GM12878 (cell line): ENCODE results near the gene ARAP1.

Source experiments
- CREB1 ChIP-seq: IDR thresholded peaks from 2 replicates; pipeline ENCODE4 v1.6.1; 2012; ENCODE audit warnings: low read depth, mild to moderate bottlenecking, inconsistent platforms
- TF ChIP-seq, protein P1 (sequence below), 3 experiments: IDR thresholded peaks in 2 of 3; conservative IDR thresholded peaks in 1 of 3; 2 replicates each; pipeline ENCODE4 v1.5.1; 2011; ENCODE audit warnings: low read depth in 3 of 3, low read length in 3 of 3, mild to moderate bottlenecking in 3 of 3, control low read depth in 2 of 3, moderate library complexity in 2 of 3, inconsistent platforms in 1 of 3, mixed read lengths in 1 of 3; ENCODE audit not compliant: control insufficient read depth in 2 of 3, insufficient read depth in 1 of 3; ENCODE audit errors: extremely low read depth in 1 of 3

DNA sequence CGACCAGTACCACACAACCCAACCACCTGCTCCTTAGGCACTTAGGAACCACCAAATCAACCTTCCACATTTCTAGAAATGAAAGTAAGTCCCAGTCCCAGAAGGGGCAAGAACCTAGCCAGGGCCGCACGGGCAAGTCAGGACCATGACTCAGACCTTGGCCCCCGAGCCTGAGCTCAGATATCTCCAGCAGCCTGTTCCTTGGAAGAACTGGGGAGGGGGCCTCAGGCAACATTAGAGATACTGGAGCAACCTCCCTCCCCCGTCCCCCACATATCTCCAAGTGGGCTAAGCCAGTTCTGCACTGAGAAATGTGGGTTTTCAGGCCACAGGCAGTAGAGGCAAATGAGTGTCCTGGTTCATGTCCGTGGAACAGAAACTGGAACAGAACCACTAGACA, 7.7 kb downstream of the ARAP1 start:
- TF ChIP-seq, protein P1, sequence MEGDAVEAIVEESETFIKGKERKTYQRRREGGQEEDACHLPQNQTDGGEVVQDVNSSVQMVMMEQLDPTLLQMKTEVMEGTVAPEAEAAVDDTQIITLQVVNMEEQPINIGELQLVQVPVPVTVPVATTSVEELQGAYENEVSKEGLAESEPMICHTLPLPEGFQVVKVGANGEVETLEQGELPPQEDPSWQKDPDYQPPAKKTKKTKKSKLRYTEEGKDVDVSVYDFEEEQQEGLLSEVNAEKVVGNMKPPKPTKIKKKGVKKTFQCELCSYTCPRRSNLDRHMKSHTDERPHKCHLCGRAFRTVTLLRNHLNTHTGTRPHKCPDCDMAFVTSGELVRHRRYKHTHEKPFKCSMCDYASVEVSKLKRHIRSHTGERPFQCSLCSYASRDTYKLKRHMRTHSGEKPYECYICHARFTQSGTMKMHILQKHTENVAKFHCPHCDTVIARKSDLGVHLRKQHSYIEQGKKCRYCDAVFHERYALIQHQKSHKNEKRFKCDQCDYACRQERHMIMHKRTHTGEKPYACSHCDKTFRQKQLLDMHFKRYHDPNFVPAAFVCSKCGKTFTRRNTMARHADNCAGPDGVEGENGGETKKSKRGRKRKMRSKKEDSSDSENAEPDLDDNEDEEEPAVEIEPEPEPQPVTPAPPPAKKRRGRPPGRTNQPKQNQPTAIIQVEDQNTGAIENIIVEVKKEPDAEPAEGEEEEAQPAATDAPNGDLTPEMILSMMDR (IDR thresholded peaks at IDR 0.05 in 2 of 3, conservative IDR thresholded peaks at IDR 0.05 in 1 of 3; ENCODE audit: control insufficient read depth in 2 of 3, extremely low read depth in 1 of 3, insufficient read depth in 1 of 3, low read depth in 3 of 3, low read length in 3 of 3): no peak
- no peak for TF ChIP-seq CREB1
